Activated naive CD8-positive, alpha-beta T cell (primary cell): ENCODE measurements around the gene HOXD10.

ENCODE experiments used
- H3K27ac Mint-ChIP-seq: one replicate; pipeline ENCODE4 v1.8.0; 2021; ENCODE audit warnings: mixed read lengths
- H3K27me3 Mint-ChIP-seq: one replicate; pipeline ENCODE4 v1.8.0; 2021; ENCODE audit warnings: mixed read lengths
- H3K36me3 Mint-ChIP-seq: one replicate; pipeline ENCODE4 v1.8.0; 2021; ENCODE audit warnings: mixed read lengths
- H3K4me1 Mint-ChIP-seq: one replicate; pipeline ENCODE4 v1.8.0; 2021; ENCODE audit warnings: low read depth, mixed read lengths
- H3K4me3 Mint-ChIP-seq: one replicate; pipeline ENCODE4 v1.8.0; 2021; ENCODE audit warnings: mild to moderate bottlenecking, mixed read lengths
- H3K9me3 Mint-ChIP-seq: one replicate; pipeline ENCODE4 v1.8.0; 2021; ENCODE audit warnings: low read depth, mixed read lengths

The HOXD10 gene

DNA sequence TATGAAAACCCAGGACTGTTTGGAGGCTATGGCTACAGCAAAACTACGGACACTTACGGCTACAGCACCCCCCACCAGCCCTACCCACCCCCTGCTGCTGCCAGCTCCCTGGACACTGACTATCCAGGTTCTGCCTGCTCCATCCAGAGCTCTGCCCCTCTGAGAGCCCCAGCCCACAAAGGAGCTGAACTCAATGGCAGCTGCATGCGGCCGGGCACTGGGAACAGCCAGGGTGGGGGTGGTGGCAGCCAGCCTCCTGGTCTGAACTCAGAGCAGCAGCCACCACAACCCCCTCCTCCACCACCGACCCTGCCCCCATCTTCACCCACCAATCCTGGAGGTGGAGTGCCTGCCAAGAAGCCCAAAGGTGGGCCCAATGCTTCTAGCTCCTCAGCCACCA is 52.6 kb downstream of the HOXD10 start:
- Mint-ChIP-seq H3K9me3 (peaks cover 2% of the 10 kb centered on the region), H3K4me1 (peaks cover 26% of the 10 kb centered on the region), H3K27me3 (peaks cover 58% of the 10 kb centered on the region), H3K4me3 (no peak overlapping the region), H3K36me3 (no peaks in the 10 kb centered on the region), H3K27ac (no peak overlapping the region)
